SH-SY5Y (cell line): ENCODE results near the gene CYP4A22.

Experiments
- GATA2 ChIP-seq: IDR thresholded peaks from 2 replicates; pipeline ENCODE4 v1.6.1; 2011; ENCODE audit warnings: mild to moderate bottlenecking, low read depth, low read length
- GATA3 ChIP-seq: IDR thresholded peaks from 2 replicates; pipeline ENCODE4 v1.6.1; 2011; ENCODE audit warnings: low read depth, mild to moderate bottlenecking, low read length, moderate library complexity

- TF ChIP-seq GATA3 (no peak), GATA2 (no peak)
Measured at GRCh38 chr1:47164552-47164951, 27.3 kb downstream of the CYP4A22 start.
